ENCODE results near the gene RBM25. TPM values are rescaled to one million over a fixed set of nuclear protein-coding genes. Genes with fewer than 3 reads are reported as not detected.
"Not testable (repeated sequence)": the region's sequence is repeated elsewhere in the genome, so short reads cannot be mapped to it uniquely, and the experiment has no call there.

The RBM25 gene
- total and polyA plus RNA-seq, 2 experiments from 2014 or later: 42.3 to 52.2 TPM

DNA sequence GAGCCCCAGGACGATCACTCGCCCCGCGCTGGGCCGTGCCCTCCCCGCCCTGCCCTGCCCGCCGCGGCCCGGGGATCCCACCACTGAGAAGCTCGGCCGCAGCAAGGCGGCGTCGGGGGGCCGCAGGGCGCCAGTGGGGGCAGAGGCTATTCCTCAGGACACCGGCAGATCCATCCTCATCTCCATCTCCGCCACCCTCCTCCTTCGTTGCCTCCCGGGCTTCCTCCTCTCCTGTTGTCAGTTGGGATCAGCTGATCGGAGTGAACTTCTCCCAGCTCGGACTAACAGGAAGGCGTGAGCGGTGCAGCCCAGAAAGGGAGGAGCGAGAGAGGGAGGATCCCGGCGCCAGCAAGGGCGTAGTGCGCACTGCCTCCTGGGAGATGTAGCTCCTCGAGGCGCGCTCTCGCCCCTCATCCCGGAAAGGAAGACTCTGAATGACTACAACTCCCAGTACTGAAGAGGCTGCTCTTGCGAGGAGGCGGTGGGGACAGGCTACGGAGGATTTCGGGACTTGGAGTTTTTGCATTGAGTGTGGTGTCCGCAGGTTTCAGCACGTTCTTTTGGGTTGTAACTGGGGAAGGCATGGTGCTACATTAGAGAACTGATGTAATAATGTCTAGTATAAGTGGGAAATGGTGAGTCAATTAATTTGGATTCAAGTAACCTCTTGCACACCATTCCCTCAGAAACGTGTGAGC, 31.3 kb upstream of the RBM25 start, which contains the start of gene ZFYVE1:
Gene ZFYVE1, minus strand, starts transcription at position 262 of the 698 bp plus-strand sequence. CDS start 2,598 bp downstream, outside the sequence.
- Histone ChIP-seq H3K27me3 (no peaks in the 10 kb centered on the region), H4K20me1 (ENCODE audit: insufficient read depth, poor library complexity, severe bottlenecking) (peaks cover 7% of the 10 kb centered on the region), H2AFZ (peak within 1 kb of the TSS; percentile 65), H3K36me3 (replicated peaks; ENCODE audit: insufficient read depth, low read depth) (no peaks in the 10 kb centered on the region), H3K9me3 (ENCODE audit: low read depth) (no peaks in the 10 kb centered on the region), H3K4me3 (peak within 1 kb of the TSS; percentile 50), H3K27ac (peak within 1 kb of the TSS; percentile 76), H3K4me2 (peak within 1 kb of the TSS; percentile 94), H3K9me2 (replicated peaks; ENCODE audit: insufficient read depth) (no peaks in the 10 kb centered on the region), H3K4me1 (ENCODE audit: insufficient read depth) (peaks cover 9% of the 10 kb centered on the region), H3K79me2 (peaks cover 42% of the 10 kb centered on the region)
- peak; percentile 98 for DNase-seq (ENCODE audit: low spot score)
- no peak for TF ChIP-seq EZH2phosphoT487 (IDR thresholded peaks at IDR 0.05; ENCODE audit: low read depth, severe bottlenecking, unreplicated experiment)
- TF ChIP-seq EZH2 (IDR thresholded peaks at IDR 0.05; ENCODE audit: borderline replicate concordance): no peak
- TF ChIP-seq, protein P1, sequence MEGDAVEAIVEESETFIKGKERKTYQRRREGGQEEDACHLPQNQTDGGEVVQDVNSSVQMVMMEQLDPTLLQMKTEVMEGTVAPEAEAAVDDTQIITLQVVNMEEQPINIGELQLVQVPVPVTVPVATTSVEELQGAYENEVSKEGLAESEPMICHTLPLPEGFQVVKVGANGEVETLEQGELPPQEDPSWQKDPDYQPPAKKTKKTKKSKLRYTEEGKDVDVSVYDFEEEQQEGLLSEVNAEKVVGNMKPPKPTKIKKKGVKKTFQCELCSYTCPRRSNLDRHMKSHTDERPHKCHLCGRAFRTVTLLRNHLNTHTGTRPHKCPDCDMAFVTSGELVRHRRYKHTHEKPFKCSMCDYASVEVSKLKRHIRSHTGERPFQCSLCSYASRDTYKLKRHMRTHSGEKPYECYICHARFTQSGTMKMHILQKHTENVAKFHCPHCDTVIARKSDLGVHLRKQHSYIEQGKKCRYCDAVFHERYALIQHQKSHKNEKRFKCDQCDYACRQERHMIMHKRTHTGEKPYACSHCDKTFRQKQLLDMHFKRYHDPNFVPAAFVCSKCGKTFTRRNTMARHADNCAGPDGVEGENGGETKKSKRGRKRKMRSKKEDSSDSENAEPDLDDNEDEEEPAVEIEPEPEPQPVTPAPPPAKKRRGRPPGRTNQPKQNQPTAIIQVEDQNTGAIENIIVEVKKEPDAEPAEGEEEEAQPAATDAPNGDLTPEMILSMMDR (IDR thresholded peaks at IDR 0.05; ENCODE audit: poor library complexity): no peak
- 1% methylated on average over 32 of the region's 42 CpGs for WGBS (ENCODE audit: low lambda C conversion rate, missing lambda C conversion rate)

DNA sequence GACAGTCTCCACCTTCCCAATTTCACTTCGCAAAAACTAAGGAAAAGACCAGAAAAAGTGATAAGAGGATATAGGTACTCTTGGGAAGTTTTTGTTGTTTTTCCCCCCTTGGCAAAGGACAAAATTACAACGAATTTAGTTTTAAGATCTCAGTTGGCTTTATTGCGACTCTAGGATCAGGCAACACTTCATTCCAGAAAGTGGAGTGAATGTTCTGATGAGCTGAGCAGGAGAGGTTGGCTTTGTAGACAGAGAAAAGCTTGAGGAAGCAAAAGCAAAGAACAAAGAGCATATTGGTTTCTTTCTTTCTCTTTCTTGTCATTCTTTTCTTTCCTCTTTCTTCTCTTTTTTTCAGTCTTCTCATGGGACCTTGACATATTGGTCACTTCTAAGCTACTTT, 30.8 kb upstream of the RBM25 start:
- Histone ChIP-seq H3K27me3 (no peaks in the 10 kb centered on the region), H3K9me2 (replicated peaks; ENCODE audit: insufficient read depth) (no peaks in the 10 kb centered on the region), H3K4me1 (ENCODE audit: insufficient read depth) (peaks cover 9% of the 10 kb centered on the region), H2AFZ (peak overlapping the region; percentile 65), H3K9me3 (ENCODE audit: low read depth) (no peaks in the 10 kb centered on the region), H3K27ac (no peak overlapping the region), H3K4me2 (peak overlapping the region; percentile 72), H3K36me3 (replicated peaks; ENCODE audit: insufficient read depth, low read depth) (no peaks in the 10 kb centered on the region), H4K20me1 (ENCODE audit: insufficient read depth, poor library complexity, severe bottlenecking) (peaks cover 6% of the 10 kb centered on the region), H3K4me3 (peak overlapping the region; percentile 17), H3K79me2 (peaks cover 36% of the 10 kb centered on the region)
- DNase-seq (ENCODE audit: low spot score): no peak
- WGBS (ENCODE audit: low lambda C conversion rate, missing lambda C conversion rate): 43% methylated on average over 3 of the region's 3 CpGs
- TF ChIP-seq EZH2phosphoT487 (IDR thresholded peaks at IDR 0.05; ENCODE audit: low read depth, severe bottlenecking, unreplicated experiment) (no peak), EZH2 (IDR thresholded peaks at IDR 0.05; ENCODE audit: borderline replicate concordance) (no peak)
- TF ChIP-seq, protein P1 (IDR thresholded peaks at IDR 0.05; ENCODE audit: poor library complexity): no peak

DNA sequence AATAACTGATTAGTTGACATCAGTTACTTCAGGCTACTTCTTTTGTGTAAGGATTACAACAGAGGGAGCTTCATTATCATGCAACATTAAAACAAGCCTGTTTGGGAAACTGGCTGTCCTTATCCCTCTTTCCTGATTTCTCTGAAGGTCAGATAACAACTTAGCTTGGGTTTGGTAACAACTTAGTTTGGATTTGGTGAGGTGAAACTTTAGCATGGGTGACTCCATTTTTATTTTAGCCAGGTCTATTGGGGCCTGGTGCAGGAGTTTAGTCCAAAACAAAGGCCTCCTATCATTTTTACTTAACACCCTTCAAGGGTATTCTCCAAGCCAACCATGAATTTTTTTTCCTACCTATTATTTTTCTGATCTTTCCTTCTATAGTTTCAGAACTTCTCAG, 30.4 kb upstream of the RBM25 start:
- DNase-seq (ENCODE audit: low spot score): no peak
- peaks cover 32% of the 10 kb centered on the region for H3K79me2 ChIP-seq
- H3K9me3 ChIP-seq (ENCODE audit: low read depth): no peaks in the 10 kb centered on the region
- H3K4me3 ChIP-seq: peak overlapping the region; percentile 17
- H3K27me3 ChIP-seq: no peaks in the 10 kb centered on the region
- no peak for TF ChIP-seq EZH2 (IDR thresholded peaks at IDR 0.05; ENCODE audit: borderline replicate concordance)
- no peak for TF ChIP-seq EZH2phosphoT487 (IDR thresholded peaks at IDR 0.05; ENCODE audit: low read depth, severe bottlenecking, unreplicated experiment)
- TF ChIP-seq, protein P1 (IDR thresholded peaks at IDR 0.05; ENCODE audit: poor library complexity): no peak
- H3K36me3 ChIP-seq (replicated peaks; ENCODE audit: insufficient read depth, low read depth): no peaks in the 10 kb centered on the region
- peaks cover 6% of the 10 kb centered on the region for H4K20me1 ChIP-seq (ENCODE audit: insufficient read depth, poor library complexity, severe bottlenecking)
- no peak overlapping the region for H3K27ac ChIP-seq
- no peaks in the 10 kb centered on the region for H3K9me2 ChIP-seq (replicated peaks; ENCODE audit: insufficient read depth)
- peak overlapping the region; percentile 72 for H3K4me2 ChIP-seq
- H3K4me1 ChIP-seq (ENCODE audit: insufficient read depth): peaks cover 9% of the 10 kb centered on the region
- peak overlapping the region; percentile 65 for H2AFZ ChIP-seq

DNA sequence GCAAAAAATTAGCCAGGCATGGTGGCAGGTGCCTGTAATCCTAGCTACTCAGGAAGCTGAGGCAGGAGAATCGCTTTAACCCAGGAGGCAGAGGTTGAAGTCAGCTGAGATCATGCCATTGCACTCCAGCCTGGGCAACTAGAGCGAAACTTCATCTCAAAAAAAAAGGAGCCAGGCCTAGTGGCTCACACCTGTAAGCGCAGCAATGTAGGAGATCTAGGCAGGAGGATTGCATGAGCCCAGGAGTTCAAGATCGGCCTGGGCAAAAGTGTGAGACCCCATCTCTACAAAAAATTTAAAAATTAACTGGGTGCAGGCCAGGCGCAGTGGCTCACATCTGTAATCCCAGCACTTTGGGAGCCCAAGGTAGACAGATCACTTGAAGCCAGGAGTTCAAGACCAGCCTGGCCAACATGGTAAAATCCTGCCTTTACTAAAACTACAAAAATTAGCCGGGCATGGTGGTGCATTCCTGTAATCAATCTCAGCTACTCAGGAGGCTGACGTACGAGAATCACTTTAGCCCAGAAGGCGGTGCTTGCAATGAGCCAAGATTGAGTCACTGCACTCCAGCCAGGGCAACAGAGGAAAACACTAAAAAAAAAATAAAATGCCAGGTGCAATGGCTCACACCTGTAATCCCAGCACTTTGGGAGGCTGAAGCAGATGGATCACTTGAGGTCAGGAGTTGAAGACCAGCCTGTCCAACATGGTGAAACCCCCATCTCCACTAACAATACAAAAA, 21.5 kb upstream of the RBM25 start:
- not testable (repeated sequence) for H2AFZ ChIP-seq
- WGBS (ENCODE audit: low lambda C conversion rate, missing lambda C conversion rate): 93% methylated on average over 9 of the region's 9 CpGs

More for the DNA sequence above, 21.5 kb upstream of the RBM25 start:
- H3K9me2 ChIP-seq (replicated peaks; ENCODE audit: insufficient read depth); H4K20me1 ChIP-seq (ENCODE audit: insufficient read depth, poor library complexity, severe bottlenecking); H3K79me2 ChIP-seq; H3K4me1 ChIP-seq (ENCODE audit: insufficient read depth); H3K4me2 ChIP-seq; H3K27ac ChIP-seq; H3K4me3 ChIP-seq; H3K9me3 ChIP-seq (ENCODE audit: low read depth); DNase-seq (ENCODE audit: low spot score); H3K36me3 ChIP-seq (replicated peaks; ENCODE audit: insufficient read depth, low read depth); H3K27me3 ChIP-seq: not testable (repeated sequence)
